ENCODE results near the gene HCRTR2. TPM values are rescaled to one million over a fixed set of nuclear protein-coding genes. Genes with fewer than 3 reads are reported as not detected.

The HCRTR2 gene
- total RNA-seq, 6 donors from 2014 or later, result 0.17 TPM; not detected in 5

DNA sequence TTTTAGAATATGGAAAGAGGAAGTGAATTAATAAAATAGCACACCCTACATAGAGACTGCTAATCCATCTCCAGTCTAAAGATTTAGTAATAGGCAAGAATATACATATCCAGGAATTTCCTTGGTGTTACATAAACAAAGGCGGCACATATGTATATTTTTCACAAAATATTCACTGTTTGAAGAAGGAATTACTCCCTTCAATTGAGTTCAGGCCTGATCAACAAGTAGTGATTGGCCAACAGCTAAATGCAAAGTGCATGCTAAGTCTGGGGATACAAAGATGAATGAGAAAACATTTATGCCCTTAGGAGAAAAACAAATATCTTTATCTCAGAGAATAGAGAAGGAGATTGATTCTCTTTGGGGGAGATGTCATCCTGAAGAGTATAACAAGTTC lies 6.5 kb upstream of the HCRTR2 start:
- TF ChIP-seq POLR2A (IDR thresholded peaks at IDR 0.05), result no peak
- TF ChIP-seq POLR2AphosphoS5 (IDR thresholded peaks at IDR 0.05), result no peak
- TF ChIP-seq, protein P1, sequence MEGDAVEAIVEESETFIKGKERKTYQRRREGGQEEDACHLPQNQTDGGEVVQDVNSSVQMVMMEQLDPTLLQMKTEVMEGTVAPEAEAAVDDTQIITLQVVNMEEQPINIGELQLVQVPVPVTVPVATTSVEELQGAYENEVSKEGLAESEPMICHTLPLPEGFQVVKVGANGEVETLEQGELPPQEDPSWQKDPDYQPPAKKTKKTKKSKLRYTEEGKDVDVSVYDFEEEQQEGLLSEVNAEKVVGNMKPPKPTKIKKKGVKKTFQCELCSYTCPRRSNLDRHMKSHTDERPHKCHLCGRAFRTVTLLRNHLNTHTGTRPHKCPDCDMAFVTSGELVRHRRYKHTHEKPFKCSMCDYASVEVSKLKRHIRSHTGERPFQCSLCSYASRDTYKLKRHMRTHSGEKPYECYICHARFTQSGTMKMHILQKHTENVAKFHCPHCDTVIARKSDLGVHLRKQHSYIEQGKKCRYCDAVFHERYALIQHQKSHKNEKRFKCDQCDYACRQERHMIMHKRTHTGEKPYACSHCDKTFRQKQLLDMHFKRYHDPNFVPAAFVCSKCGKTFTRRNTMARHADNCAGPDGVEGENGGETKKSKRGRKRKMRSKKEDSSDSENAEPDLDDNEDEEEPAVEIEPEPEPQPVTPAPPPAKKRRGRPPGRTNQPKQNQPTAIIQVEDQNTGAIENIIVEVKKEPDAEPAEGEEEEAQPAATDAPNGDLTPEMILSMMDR (IDR thresholded peaks at IDR 0.05), result no peak
- no peak for TF ChIP-seq EP300 (IDR thresholded peaks at IDR 0.05)
- DNase-seq (no peak), ATAC-seq (ENCODE audit: low FRiP score in 2 of 2) (no peak)
- H3K27ac ChIP-seq, result no peak overlapping the region
- H3K36me3 ChIP-seq, result no peaks in the 10 kb centered on the region
- 50 to 54% methylated on average over 1 of the region's 1 CpG for WGBS, 2 donors
- H3K27me3 ChIP-seq, result no peaks in the 10 kb centered on the region
- H3K4me3 ChIP-seq, result no peak overlapping the region
- H3K4me1 ChIP-seq, result no peaks in the 10 kb centered on the region
- H3K9me3 ChIP-seq, result no peaks in the 10 kb centered on the region

DNA sequence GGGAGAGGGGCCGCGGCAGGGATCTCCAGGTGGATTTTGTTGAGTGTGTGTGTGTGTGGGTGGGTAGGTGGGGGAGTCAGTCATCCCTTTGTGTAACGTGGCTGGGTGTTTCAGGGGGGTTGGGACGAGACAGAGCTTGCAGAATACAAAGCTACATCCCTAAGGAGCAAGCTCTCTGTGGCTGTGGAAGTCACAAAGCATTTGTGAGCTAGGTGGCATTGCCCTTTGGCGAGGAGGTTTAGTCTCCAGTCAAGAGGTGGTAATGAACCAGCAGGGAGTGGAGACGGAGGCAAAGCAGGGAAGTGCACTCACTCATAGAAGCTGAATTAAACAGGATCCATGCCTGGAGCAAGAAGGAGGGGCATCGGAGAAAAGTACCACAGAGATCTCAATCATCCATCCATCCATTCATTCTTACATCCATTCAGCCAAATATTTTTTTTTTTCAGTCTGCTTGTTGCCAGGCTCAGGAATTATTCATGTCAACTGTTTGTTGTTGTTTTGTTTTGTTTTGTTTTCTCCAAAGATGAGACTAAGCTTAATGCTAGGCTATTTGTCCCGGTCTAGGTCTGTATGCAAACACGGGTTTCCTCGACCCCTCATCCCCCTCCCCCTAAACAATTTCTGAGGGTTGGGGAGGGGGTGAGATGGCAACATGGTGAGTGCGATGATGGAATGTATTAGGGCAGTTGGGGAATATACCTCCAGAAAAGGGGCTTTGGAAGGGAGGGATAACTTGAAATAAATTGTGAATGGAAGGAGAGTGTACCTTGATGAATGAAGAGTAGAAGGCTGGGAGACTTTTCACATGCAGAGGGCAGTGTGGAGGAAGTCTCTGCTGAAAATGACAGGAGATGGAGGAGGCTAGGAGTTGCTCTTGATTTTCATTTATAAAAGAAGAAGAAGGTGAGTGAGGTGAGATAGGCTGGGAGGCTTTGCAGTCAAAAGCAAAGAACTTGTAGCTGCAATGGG lies 1.0 kb downstream of the HCRTR2 start:
- no peaks in the 10 kb centered on the region for H3K36me3 ChIP-seq
- WGBS, 2 donors, result 14 to 15% methylated on average over 11 of the region's 11 CpGs
- no peak overlapping the region for H3K4me3 ChIP-seq
- peaks cover 0 to 5% (median 0%) of the 10 kb centered on the region in 4 donors for H3K27me3 ChIP-seq
- no peak for TF ChIP-seq POLR2A (IDR thresholded peaks at IDR 0.05)
- TF ChIP-seq, protein P1 (IDR thresholded peaks at IDR 0.05), result no peak
- TF ChIP-seq EP300 (IDR thresholded peaks at IDR 0.05), result no peak
- TF ChIP-seq POLR2AphosphoS5 (IDR thresholded peaks at IDR 0.05), result no peak
- no peak for ATAC-seq (ENCODE audit: low FRiP score in 2 of 2)
- no peak overlapping the region for H3K27ac ChIP-seq
- no peaks in the 10 kb centered on the region for H3K9me3 ChIP-seq
- no peak for DNase-seq
- peaks cover 0 to 6% (median 3%) of the 10 kb centered on the region in 4 donors for H3K4me1 ChIP-seq

DNA sequence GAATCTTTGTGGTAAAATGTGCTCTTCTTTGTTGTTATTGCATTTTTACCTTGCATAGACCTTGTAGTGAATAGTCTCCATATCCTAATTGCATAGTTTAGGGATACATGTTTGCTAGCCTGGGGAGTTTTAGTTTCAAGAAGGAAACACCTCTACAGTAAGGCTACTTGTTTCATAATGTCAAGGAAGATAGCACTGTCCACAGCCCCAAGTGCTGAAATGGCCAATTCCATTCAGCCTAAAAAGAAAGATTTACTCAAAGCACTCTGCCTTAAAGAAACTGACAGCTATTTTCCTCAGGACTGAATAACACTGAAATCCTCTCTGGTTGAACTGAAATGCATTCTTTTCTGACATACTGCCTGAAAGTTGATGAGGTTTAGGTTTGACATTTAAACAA lies 2.6 kb downstream of the HCRTR2 start:
- Histone ChIP-seq H3K36me3 (no peaks in the 10 kb centered on the region), H3K27ac (no peak overlapping the region), H3K4me3 (no peak overlapping the region), H3K27me3 (peaks cover 0 to 5% (median 0%) of the 10 kb centered on the region in 4 donors), H3K4me1 (peaks cover 0 to 6% (median 3%) of the 10 kb centered on the region in 4 donors), H3K9me3 (no peaks in the 10 kb centered on the region)
- TF ChIP-seq, protein P1 (IDR thresholded peaks at IDR 0.05), result no peak
- TF ChIP-seq POLR2A (IDR thresholded peaks at IDR 0.05), result no peak
- no peak for TF ChIP-seq EP300 (IDR thresholded peaks at IDR 0.05)
- no peak for TF ChIP-seq POLR2AphosphoS5 (IDR thresholded peaks at IDR 0.05)
- DNase-seq (no peak), ATAC-seq (ENCODE audit: low FRiP score in 2 of 2) (no peak)

DNA sequence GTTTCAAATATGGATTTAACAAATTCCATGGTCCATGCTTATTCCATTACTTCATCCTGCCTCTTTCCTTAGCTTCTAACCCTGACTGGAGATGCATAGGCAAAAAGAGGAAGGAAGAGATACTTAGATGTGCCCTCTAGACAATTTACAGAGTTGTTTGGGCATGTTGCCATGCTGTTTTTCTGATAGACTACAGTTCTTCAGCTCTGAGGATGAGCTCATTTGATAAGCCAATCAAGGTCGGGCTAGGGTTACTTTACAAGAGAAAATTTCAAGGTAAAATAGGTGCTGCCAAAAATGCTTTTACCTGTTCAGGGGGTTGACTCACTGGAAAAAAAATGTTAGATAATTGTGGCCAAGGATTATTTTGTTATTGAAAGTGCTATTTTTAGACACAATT lies 5.9 kb downstream of the HCRTR2 start:
- Histone ChIP-seq H3K4me1 (no peaks in the 10 kb centered on the region), H3K36me3 (no peaks in the 10 kb centered on the region), H3K4me3 (no peak overlapping the region), H3K9me3 (no peaks in the 10 kb centered on the region), H3K27me3 (no peaks in the 10 kb centered on the region), H3K27ac (no peak overlapping the region)
- no peak for DNase-seq
- ATAC-seq (ENCODE audit: low FRiP score in 2 of 2), result no peak
- 77 to 83% methylated on average over 1 of the region's 1 CpG for WGBS, 2 donors
- TF ChIP-seq POLR2A (IDR thresholded peaks at IDR 0.05), result no peak
- TF ChIP-seq EP300 (IDR thresholded peaks at IDR 0.05), result no peak
- TF ChIP-seq POLR2AphosphoS5 (IDR thresholded peaks at IDR 0.05), result no peak
- TF ChIP-seq, protein P1 (IDR thresholded peaks at IDR 0.05), result no peak

All from upper lobe of left lung (tissue), 6 donors.